Neural cell (in vitro differentiated cells): ENCODE results near the gene EMC9.
A peak's percentile ranks its signal among the peaks of the same experiment; 100 is the strongest.

Experiments
- EP300 ChIP-seq: fragments of 450-650 bp; conservative IDR thresholded peaks from 2 replicates; pipeline ENCODE4 v1.6.1; 2014; ENCODE audit warnings: antibody characterized with exemption, mild to moderate bottlenecking, moderate library complexity; ENCODE audit not compliant: poor library complexity, severe bottlenecking
- EZH2 ChIP-seq: fragments of 200-600, 300-800 bp; shearing (Covaris generic), sonication (generic); IDR thresholded peaks from 2 replicates; pipeline ENCODE4 v1.6.1; 2014; ENCODE audit warnings: antibody characterized with exemption, low read length, borderline replicate concordance, mild to moderate bottlenecking; ENCODE audit not compliant: insufficient read depth, poor library complexity, severe bottlenecking
- MXI1 ChIP-seq: fragments of 450-650 bp; conservative IDR thresholded peaks from 2 replicates; pipeline ENCODE4 v1.6.1; 2014; ENCODE audit warnings: antibody characterized with exemption, mild to moderate bottlenecking; ENCODE audit not compliant: poor library complexity, severe bottlenecking
- POLR2AphosphoS5 ChIP-seq: IDR thresholded peaks from 2 replicates; pipeline ENCODE4 v1.6.1; 2012
- TAF1 ChIP-seq: IDR thresholded peaks from 2 replicates; pipeline ENCODE4 v1.6.1; 2012; ENCODE audit warnings: low read depth
- TF ChIP-seq, protein P1 (sequence below): fragments of 450-650 bp; IDR thresholded peaks from 2 replicates; pipeline ENCODE4 v1.5.1; 2014; ENCODE audit warnings: antibody characterized with exemption, mild to moderate bottlenecking, moderate library complexity; ENCODE audit not compliant: poor library complexity, severe bottlenecking
- TF ChIP-seq, protein P2 (sequence below): IDR thresholded peaks from 2 replicates; pipeline ENCODE4 v1.6.1; 2012; ENCODE audit warnings: borderline replicate concordance

DNA sequence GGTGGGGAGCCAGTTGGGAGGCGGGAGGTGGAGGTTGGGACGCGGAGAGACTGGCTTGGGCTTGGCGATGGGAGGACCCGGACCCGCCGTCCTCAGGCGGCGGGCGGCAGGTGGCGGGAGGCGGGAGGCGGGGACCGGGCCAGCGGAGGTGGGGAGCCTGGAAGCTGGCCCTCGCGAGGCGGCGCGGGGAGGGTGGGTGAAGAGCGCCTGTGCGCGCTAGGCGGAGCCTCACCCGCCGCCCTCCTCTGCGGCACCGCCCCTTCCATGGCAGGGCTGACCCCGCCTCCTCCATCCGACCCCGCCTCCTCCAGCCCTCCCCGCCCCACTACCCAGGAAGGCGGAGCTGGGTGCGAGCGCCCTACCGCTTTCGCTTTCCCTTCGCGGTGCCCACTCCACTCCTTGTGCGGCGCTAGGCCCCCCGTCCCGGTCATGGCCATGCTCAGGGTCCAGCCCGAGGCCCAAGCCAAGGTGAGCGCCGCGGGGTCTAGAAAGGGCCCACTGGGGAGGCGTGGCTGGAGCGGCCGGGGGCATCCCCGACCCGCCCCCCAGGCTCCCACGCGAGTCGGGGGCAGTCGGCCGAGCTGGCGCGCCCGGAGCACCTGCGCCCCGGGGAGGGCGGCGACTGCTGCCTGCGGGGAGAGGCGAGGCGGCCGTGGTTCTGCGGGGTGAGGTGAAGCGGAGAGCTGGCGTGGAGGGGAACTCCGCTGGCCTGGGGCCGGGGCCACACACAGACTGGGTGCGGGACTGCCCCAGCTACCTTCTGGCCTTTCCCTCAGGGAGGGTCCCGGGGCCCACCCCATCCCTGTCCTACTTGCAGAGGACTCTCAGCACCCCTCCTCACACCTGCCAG lies 5.3 kb downstream of the EMC9 start, which contains the start of gene PSME1:
- TF ChIP-seq, protein P1, sequence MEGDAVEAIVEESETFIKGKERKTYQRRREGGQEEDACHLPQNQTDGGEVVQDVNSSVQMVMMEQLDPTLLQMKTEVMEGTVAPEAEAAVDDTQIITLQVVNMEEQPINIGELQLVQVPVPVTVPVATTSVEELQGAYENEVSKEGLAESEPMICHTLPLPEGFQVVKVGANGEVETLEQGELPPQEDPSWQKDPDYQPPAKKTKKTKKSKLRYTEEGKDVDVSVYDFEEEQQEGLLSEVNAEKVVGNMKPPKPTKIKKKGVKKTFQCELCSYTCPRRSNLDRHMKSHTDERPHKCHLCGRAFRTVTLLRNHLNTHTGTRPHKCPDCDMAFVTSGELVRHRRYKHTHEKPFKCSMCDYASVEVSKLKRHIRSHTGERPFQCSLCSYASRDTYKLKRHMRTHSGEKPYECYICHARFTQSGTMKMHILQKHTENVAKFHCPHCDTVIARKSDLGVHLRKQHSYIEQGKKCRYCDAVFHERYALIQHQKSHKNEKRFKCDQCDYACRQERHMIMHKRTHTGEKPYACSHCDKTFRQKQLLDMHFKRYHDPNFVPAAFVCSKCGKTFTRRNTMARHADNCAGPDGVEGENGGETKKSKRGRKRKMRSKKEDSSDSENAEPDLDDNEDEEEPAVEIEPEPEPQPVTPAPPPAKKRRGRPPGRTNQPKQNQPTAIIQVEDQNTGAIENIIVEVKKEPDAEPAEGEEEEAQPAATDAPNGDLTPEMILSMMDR, result no peak
- TF ChIP-seq POLR2AphosphoS5 (peak; percentile 33), EP300 (no peak), TAF1 (no peak), EZH2 (no peak), MXI1 (peak; percentile 25)
- TF ChIP-seq, protein P2, sequence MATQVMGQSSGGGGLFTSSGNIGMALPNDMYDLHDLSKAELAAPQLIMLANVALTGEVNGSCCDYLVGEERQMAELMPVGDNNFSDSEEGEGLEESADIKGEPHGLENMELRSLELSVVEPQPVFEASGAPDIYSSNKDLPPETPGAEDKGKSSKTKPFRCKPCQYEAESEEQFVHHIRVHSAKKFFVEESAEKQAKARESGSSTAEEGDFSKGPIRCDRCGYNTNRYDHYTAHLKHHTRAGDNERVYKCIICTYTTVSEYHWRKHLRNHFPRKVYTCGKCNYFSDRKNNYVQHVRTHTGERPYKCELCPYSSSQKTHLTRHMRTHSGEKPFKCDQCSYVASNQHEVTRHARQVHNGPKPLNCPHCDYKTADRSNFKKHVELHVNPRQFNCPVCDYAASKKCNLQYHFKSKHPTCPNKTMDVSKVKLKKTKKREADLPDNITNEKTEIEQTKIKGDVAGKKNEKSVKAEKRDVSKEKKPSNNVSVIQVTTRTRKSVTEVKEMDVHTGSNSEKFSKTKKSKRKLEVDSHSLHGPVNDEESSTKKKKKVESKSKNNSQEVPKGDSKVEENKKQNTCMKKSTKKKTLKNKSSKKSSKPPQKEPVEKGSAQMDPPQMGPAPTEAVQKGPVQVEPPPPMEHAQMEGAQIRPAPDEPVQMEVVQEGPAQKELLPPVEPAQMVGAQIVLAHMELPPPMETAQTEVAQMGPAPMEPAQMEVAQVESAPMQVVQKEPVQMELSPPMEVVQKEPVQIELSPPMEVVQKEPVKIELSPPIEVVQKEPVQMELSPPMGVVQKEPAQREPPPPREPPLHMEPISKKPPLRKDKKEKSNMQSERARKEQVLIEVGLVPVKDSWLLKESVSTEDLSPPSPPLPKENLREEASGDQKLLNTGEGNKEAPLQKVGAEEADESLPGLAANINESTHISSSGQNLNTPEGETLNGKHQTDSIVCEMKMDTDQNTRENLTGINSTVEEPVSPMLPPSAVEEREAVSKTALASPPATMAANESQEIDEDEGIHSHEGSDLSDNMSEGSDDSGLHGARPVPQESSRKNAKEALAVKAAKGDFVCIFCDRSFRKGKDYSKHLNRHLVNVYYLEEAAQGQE, result peak; percentile 6
